ENCODE results near the gene FLYWCH2.
"Not testable (repeated sequence)": the region's sequence is repeated elsewhere in the genome, so short reads cannot be mapped to it uniquely, and the experiment has no call there.

The FLYWCH2 gene

GRCh38 chr16:2931231-2931914, 48.4 kb downstream of the FLYWCH2 start:
- WGBS, 2 experiments (ENCODE audit: insufficient coverage in 2 of 2), result 84 to 90% methylated on average over 5 to 7 of the region's 13 CpGs
- not testable (repeated sequence) for H3K4me1 ChIP-seq (ENCODE audit: control insufficient read depth, insufficient read depth, low read length, poor library complexity, severe bottlenecking); H3K27ac ChIP-seq (ENCODE audit: low read depth, low read length, severe bottlenecking); H3K4me3 ChIP-seq (ENCODE audit: extremely low read depth, insufficient read depth, low read length, poor library complexity, severe bottlenecking); H3K9me3 ChIP-seq (ENCODE audit: control insufficient read depth, low read length)
- peaks cover 35% of the 10 kb centered on the region for H3K36me3 ChIP-seq (ENCODE audit: control insufficient read depth, insufficient read depth, low read length)

- Histone ChIP-seq H3K9me3 (ENCODE audit: control insufficient read depth, low read length) (no peaks in the 10 kb centered on the region), H3K4me1 (ENCODE audit: control insufficient read depth, insufficient read depth, low read length, poor library complexity, severe bottlenecking) (no peaks in the 10 kb centered on the region), H3K36me3 (ENCODE audit: control insufficient read depth, insufficient read depth, low read length) (peaks cover 46% of the 10 kb centered on the region), H3K27ac (ENCODE audit: low read depth, low read length, severe bottlenecking) (no peak overlapping the region), H3K4me3 (ENCODE audit: extremely low read depth, insufficient read depth, low read length, poor library complexity, severe bottlenecking) (no peak overlapping the region)
- WGBS, 2 experiments (ENCODE audit: insufficient coverage in 2 of 2), result 95 to 97% methylated on average over 30 of the region's 30 CpGs
These were observed 50.1 kb downstream of the FLYWCH2 start for GRCh38 chr16:2933136-2933535.

- Histone ChIP-seq H3K4me1 (ENCODE audit: control insufficient read depth, insufficient read depth, low read length, poor library complexity, severe bottlenecking) (no peaks in the 10 kb centered on the region), H3K36me3 (ENCODE audit: control insufficient read depth, insufficient read depth, low read length) (peaks cover 49% of the 10 kb centered on the region), H3K4me3 (ENCODE audit: extremely low read depth, insufficient read depth, low read length, poor library complexity, severe bottlenecking) (no peak overlapping the region), H3K27ac (ENCODE audit: low read depth, low read length, severe bottlenecking) (no peak overlapping the region), H3K9me3 (ENCODE audit: control insufficient read depth, low read length) (no peaks in the 10 kb centered on the region)
- 92 to 94% methylated on average over 10 to 21 of the region's 22 CpGs for WGBS, 2 experiments (ENCODE audit: insufficient coverage in 2 of 2)
These were observed 50.7 kb downstream of the FLYWCH2 start for GRCh38 chr16:2933701-2934100.

- Histone ChIP-seq H3K27ac (ENCODE audit: low read depth, low read length, severe bottlenecking) (no peak overlapping the region), H3K4me1 (ENCODE audit: control insufficient read depth, insufficient read depth, low read length, poor library complexity, severe bottlenecking) (no peaks in the 10 kb centered on the region), H3K36me3 (ENCODE audit: control insufficient read depth, insufficient read depth, low read length) (peaks cover 51% of the 10 kb centered on the region), H3K4me3 (ENCODE audit: extremely low read depth, insufficient read depth, low read length, poor library complexity, severe bottlenecking) (no peak overlapping the region), H3K9me3 (ENCODE audit: control insufficient read depth, low read length) (no peaks in the 10 kb centered on the region)
- 94 to 96% methylated on average over 15 of the region's 15 CpGs for WGBS, 2 experiments (ENCODE audit: insufficient coverage in 2 of 2)
These were observed 51.4 kb downstream of the FLYWCH2 start for GRCh38 chr16:2934450-2934849.

GRCh38 chr16:2936436-2937011, 53.5 kb downstream of the FLYWCH2 start:
- H3K36me3 ChIP-seq (ENCODE audit: control insufficient read depth, insufficient read depth, low read length), result peaks cover 57% of the 10 kb centered on the region
- 90 to 94% methylated on average over 13 to 19 of the region's 22 CpGs for WGBS, 2 experiments (ENCODE audit: insufficient coverage in 2 of 2)
- no peaks in the 10 kb centered on the region for H3K4me1 ChIP-seq (ENCODE audit: control insufficient read depth, insufficient read depth, low read length, poor library complexity, severe bottlenecking)
- no peak overlapping the region for H3K27ac ChIP-seq (ENCODE audit: low read depth, low read length, severe bottlenecking)
- no peak overlapping the region for H3K4me3 ChIP-seq (ENCODE audit: extremely low read depth, insufficient read depth, low read length, poor library complexity, severe bottlenecking)
- H3K9me3 ChIP-seq (ENCODE audit: control insufficient read depth, low read length), result no peaks in the 10 kb centered on the region

- Histone ChIP-seq H3K4me3 (ENCODE audit: extremely low read depth, insufficient read depth, low read length, poor library complexity, severe bottlenecking) (no peak overlapping the region), H3K36me3 (ENCODE audit: control insufficient read depth, insufficient read depth, low read length) (peaks cover 60% of the 10 kb centered on the region), H3K27ac (ENCODE audit: low read depth, low read length, severe bottlenecking) (no peak overlapping the region), H3K9me3 (ENCODE audit: control insufficient read depth, low read length) (no peaks in the 10 kb centered on the region), H3K4me1 (ENCODE audit: control insufficient read depth, insufficient read depth, low read length, poor library complexity, severe bottlenecking) (no peaks in the 10 kb centered on the region)
- 89 to 96% methylated on average over 21 of the region's 24 CpGs for WGBS, 2 experiments (ENCODE audit: insufficient coverage in 2 of 2)
These were observed 54.2 kb downstream of the FLYWCH2 start for GRCh38 chr16:2937170-2937569.

- Histone ChIP-seq H3K4me3 (ENCODE audit: extremely low read depth, insufficient read depth, low read length, poor library complexity, severe bottlenecking) (no peak overlapping the region), H3K4me1 (ENCODE audit: control insufficient read depth, insufficient read depth, low read length, poor library complexity, severe bottlenecking) (no peaks in the 10 kb centered on the region), H3K27ac (ENCODE audit: low read depth, low read length, severe bottlenecking) (no peak overlapping the region), H3K36me3 (ENCODE audit: control insufficient read depth, insufficient read depth, low read length) (peaks cover 70% of the 10 kb centered on the region), H3K9me3 (ENCODE audit: control insufficient read depth, low read length) (no peaks in the 10 kb centered on the region)
- WGBS, 2 experiments (ENCODE audit: insufficient coverage in 2 of 2), result 94 to 99% methylated on average over 10 to 12 of the region's 12 CpGs
These were observed 55.2 kb downstream of the FLYWCH2 start for GRCh38 chr16:2938206-2938605.

GRCh38 chr16:2939968-2940367, 57.0 kb downstream of the FLYWCH2 start:
- Histone ChIP-seq H3K36me3 (ENCODE audit: control insufficient read depth, insufficient read depth, low read length) (peaks cover 65% of the 10 kb centered on the region), H3K27ac (ENCODE audit: low read depth, low read length, severe bottlenecking) (no peak overlapping the region), H3K4me1 (ENCODE audit: control insufficient read depth, insufficient read depth, low read length, poor library complexity, severe bottlenecking) (no peaks in the 10 kb centered on the region), H3K9me3 (ENCODE audit: control insufficient read depth, low read length) (no peaks in the 10 kb centered on the region), H3K4me3 (ENCODE audit: extremely low read depth, insufficient read depth, low read length, poor library complexity, severe bottlenecking) (no peak overlapping the region)
- 90% methylated on average over 2 of the region's 2 CpGs; no CpG with 5 or more reads in 1 of the 2 experiments for WGBS, 2 experiments (ENCODE audit: insufficient coverage in 2 of 2)

GRCh38 chr16:2942045-2942444, 59.0 kb downstream of the FLYWCH2 start:
- H3K9me3 ChIP-seq (ENCODE audit: control insufficient read depth, low read length), result peaks cover 5% of the 10 kb centered on the region
- peaks cover 61% of the 10 kb centered on the region for H3K36me3 ChIP-seq (ENCODE audit: control insufficient read depth, insufficient read depth, low read length)
- no peak overlapping the region for H3K27ac ChIP-seq (ENCODE audit: low read depth, low read length, severe bottlenecking)
- no peaks in the 10 kb centered on the region for H3K4me1 ChIP-seq (ENCODE audit: control insufficient read depth, insufficient read depth, low read length, poor library complexity, severe bottlenecking)
- WGBS, 2 experiments (ENCODE audit: insufficient coverage in 2 of 2), result 95 to 98% methylated on average over 4 of the region's 4 CpGs
- no peak overlapping the region for H3K4me3 ChIP-seq (ENCODE audit: extremely low read depth, insufficient read depth, low read length, poor library complexity, severe bottlenecking)

GRCh38 chr16:2943716-2944115, 60.7 kb downstream of the FLYWCH2 start:
- not testable (repeated sequence) for H3K4me3 ChIP-seq (ENCODE audit: extremely low read depth, insufficient read depth, low read length, poor library complexity, severe bottlenecking); H3K9me3 ChIP-seq (ENCODE audit: control insufficient read depth, low read length); H3K4me1 ChIP-seq (ENCODE audit: control insufficient read depth, insufficient read depth, low read length, poor library complexity, severe bottlenecking); H3K27ac ChIP-seq (ENCODE audit: low read depth, low read length, severe bottlenecking)
- peaks cover 57% of the 10 kb centered on the region for H3K36me3 ChIP-seq (ENCODE audit: control insufficient read depth, insufficient read depth, low read length)
- WGBS, 2 experiments (ENCODE audit: insufficient coverage in 2 of 2), result 82 to 92% methylated on average over 9 to 11 of the region's 12 CpGs

- no peaks in the 10 kb centered on the region for H3K4me1 ChIP-seq (ENCODE audit: control insufficient read depth, insufficient read depth, low read length, poor library complexity, severe bottlenecking)
- H3K27ac ChIP-seq (ENCODE audit: low read depth, low read length, severe bottlenecking), result no peak overlapping the region
- H3K4me3 ChIP-seq (ENCODE audit: extremely low read depth, insufficient read depth, low read length, poor library complexity, severe bottlenecking), result no peak overlapping the region
- peaks cover 5% of the 10 kb centered on the region for H3K9me3 ChIP-seq (ENCODE audit: control insufficient read depth, low read length)
- H3K36me3 ChIP-seq (ENCODE audit: control insufficient read depth, insufficient read depth, low read length), result peaks cover 43% of the 10 kb centered on the region
- 97 to 100% methylated on average over 3 to 4 of the region's 4 CpGs for WGBS, 2 experiments (ENCODE audit: insufficient coverage in 2 of 2)
These were observed 63.6 kb downstream of the FLYWCH2 start for GRCh38 chr16:2946649-2947048.

Data from mesodermal cell (in vitro differentiated cells).